Stimulated activated naive B cell treated with anti-CD40 and anti-IgM and Interleukin-4, amounts not matched to agents 10 μg/mL and 1 μg/mL and 100 μg/mL, for 72 hours (primary cell): ENCODE results near the gene KDM2B.

ENCODE experiments used
- ATAC-seq, 2 donors: fragments of 150-1000 bp; cut with Tn5 transposase; replicated peaks; 2 replicates each; pipeline ENCODE4 v1.10.0; 2021; ENCODE audit warnings: moderate library complexity in 1 of 2
- DNase-seq: peaks from one replicate; pipeline ENCODE4 v3.0.0; 2021
- H3K27ac Mint-ChIP-seq: one replicate; pipeline ENCODE4 v1.8.0; 2022; ENCODE audit warnings: mild to moderate bottlenecking, mixed read lengths
- H3K27me3 Mint-ChIP-seq, 2 donors: one replicate each; pipeline ENCODE4 v1.8.0; 2022; ENCODE audit warnings: mixed read lengths in 2 of 2
- H3K36me3 Mint-ChIP-seq, 2 donors: one replicate each; pipeline ENCODE4 v1.8.0; 2022; ENCODE audit warnings: mixed read lengths in 2 of 2, mild to moderate bottlenecking in 1 of 2
- H3K4me1 Mint-ChIP-seq, 2 donors: one replicate each; pipeline ENCODE4 v1.8.0; 2022; ENCODE audit warnings: mixed read lengths in 2 of 2, mild to moderate bottlenecking in 1 of 2
- H3K4me3 Mint-ChIP-seq, 2 donors: one replicate each; pipeline ENCODE4 v1.8.0; 2022; ENCODE audit warnings: mild to moderate bottlenecking in 2 of 2, mixed read lengths in 2 of 2, moderate library complexity in 1 of 2
- H3K9me3 Mint-ChIP-seq, 2 donors: one replicate each; pipeline ENCODE4 v1.8.0; 2022; ENCODE audit warnings: mixed read lengths in 2 of 2, mild to moderate bottlenecking in 1 of 2

The KDM2B gene

DNA sequence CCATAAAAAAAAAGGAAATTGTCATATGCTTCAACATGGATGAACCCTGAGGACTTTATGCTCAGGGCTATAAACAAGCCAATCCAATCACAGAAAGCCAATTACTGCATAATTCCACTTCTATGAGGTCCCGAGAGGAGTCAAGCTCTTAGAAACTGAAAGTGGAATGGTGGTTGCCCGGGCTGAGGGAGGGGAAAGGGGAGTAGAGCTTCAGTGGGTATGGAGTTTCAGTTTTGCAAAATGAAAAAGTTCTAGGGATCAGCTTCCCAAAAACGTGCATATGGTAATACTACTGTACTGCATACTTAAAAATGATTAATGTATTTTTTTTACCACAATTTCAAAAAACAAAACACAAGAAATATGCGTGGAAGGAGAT lies 128.9 kb downstream of the KDM2B start:
- H3K4me1 Mint-ChIP-seq, result peaks cover 43 to 81% of the 10 kb centered on the region in 2 donors
- H3K27ac Mint-ChIP-seq, result peak overlapping the region; percentile 22
- peak; percentile 68 to 78 for ATAC-seq
- peak overlapping the region in 1 of 2 donors; percentile 11 for H3K4me3 Mint-ChIP-seq
- no peak for DNase-seq
- no peaks in the 10 kb centered on the region for H3K9me3 Mint-ChIP-seq
- no peaks in the 10 kb centered on the region for H3K27me3 Mint-ChIP-seq
- peaks cover 27 to 67% of the 10 kb centered on the region in 2 donors for H3K36me3 Mint-ChIP-seq

DNA sequence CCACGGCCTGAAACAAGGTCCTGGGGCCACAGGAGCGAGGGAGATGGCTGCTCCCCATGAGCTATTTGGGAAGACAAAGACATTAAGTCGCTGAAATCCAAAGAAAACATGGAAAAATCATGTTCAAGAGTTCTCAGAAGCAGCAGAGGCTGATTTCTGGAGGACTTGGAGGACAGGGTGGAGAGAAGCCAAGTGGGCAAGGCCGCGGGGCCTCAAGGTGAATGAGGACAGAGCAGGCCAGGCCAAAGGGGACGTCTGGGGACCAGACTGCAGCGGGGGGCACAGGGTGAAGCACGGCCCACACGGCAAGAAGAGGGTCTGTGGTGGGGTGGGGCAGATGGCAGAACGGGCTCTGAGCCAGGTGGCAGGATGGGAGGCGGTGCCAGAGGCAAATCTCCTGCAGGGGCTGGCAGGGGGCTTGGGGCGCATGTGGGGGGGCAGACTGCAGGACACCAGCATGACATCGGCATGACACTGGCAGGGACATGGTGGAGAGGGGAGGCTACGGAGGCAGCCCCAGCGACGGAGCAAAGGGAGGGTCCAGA lies 132.0 kb downstream of the KDM2B start:
- no peak for DNase-seq
- no peaks in the 10 kb centered on the region for H3K9me3 Mint-ChIP-seq
- no peaks in the 10 kb centered on the region for H3K27me3 Mint-ChIP-seq
- H3K4me1 Mint-ChIP-seq, result peaks cover 37 to 58% of the 10 kb centered on the region in 2 donors
- peaks cover 37 to 73% of the 10 kb centered on the region in 2 donors for H3K36me3 Mint-ChIP-seq
- H3K27ac Mint-ChIP-seq, result peak overlapping the region; percentile 63
- ATAC-seq, result no peak
- H3K4me3 Mint-ChIP-seq, result no peak overlapping the region

DNA sequence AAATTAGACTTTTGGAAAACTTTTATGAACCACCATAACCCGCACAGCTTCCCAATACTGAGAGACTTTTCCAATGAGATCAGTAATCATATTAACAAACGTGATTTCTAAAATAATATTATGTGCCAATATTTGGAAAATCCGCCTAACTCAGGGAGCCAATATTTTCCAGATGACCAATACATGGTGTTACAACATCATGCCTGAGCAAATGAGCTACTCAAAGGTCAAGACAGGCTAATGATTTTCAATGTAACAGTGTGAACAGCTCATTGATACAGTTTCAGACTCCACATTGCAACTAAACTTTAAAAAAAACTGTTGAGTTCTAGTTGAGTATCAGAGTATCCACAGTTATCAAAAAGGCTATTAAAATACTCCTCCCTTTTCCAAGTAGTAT lies 134.1 kb downstream of the KDM2B start:
- H3K4me1 Mint-ChIP-seq, result peaks cover 37 to 48% of the 10 kb centered on the region in 2 donors
- H3K4me3 Mint-ChIP-seq, result no peak overlapping the region
- no peaks in the 10 kb centered on the region for H3K9me3 Mint-ChIP-seq
- ATAC-seq (no peak), DNase-seq (no peak)
- peaks cover 46 to 73% of the 10 kb centered on the region in 2 donors for H3K36me3 Mint-ChIP-seq
- no peak overlapping the region for H3K27ac Mint-ChIP-seq
- no peaks in the 10 kb centered on the region for H3K27me3 Mint-ChIP-seq

DNA sequence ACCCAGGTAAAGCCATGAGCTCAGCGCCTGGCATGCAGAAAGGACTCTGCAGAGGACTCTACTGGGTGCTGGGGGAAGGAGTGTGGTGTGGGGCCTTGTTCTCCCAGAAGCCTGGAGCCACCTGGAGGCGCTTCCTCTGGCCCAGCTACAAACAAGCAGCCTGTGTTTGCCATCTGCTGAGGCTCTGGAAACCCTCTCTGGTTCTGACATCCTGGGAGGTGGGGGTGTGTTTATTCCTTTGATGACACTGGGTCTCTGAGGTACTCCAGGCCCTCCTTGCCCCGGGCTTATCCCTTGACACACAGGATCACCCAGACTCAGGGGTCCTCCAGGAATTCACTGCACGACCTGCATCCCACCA lies 136.0 kb downstream of the KDM2B start:
- peaks cover 28 to 30% of the 10 kb centered on the region in 2 donors for H3K4me1 Mint-ChIP-seq
- H3K4me3 Mint-ChIP-seq, result no peak overlapping the region
- DNase-seq, result no peak
- peaks cover 52 to 62% of the 10 kb centered on the region in 2 donors for H3K36me3 Mint-ChIP-seq
- peak overlapping the region; percentile 20 for H3K27ac Mint-ChIP-seq
- H3K27me3 Mint-ChIP-seq, result no peaks in the 10 kb centered on the region
- ATAC-seq, result no peak
- H3K9me3 Mint-ChIP-seq, result no peaks in the 10 kb centered on the region

DNA sequence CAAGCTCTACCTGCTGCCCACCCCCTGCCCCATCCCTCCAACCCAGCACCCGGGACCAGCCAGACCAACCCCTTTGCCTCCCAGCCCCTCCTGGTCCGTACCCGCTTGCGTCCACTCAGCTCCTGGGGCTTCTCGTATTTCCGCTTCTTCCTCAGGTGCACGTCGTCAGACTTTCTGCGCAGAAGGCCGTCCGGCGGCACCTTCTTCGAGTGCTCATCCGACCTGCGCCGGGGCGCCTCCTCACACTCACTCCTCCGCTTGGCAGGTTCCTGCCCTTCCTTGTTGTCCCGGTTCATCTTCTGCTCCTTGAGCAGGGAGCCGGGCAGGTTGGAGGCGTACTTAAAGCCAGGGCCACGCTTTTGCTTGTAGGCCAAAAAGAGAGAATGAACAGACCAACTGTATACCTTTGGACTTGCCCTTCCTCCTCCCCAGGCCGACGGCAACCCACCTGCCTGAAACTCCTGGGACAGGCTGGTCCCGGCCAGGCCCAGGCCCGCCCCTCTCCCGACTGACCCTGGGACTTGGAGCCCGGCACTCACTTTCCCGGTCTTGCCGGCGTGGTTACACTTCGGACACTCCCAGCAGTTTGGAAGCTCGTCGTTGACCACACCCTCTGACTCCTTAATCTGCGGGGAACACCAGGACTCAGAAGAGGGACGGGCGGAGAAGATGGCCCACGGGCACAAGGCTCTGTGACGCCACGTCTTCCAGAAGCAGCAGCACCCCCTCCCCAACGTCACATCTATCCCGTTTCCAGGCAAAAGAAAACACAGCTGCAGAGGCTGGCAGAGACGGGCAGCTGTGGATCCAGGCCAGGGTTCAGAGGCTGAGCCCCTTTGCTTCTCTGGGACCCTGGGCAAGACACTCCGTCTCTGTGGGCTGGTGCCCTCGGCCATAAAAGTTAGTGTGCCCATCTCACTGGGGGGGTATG lies 136.6 kb downstream of the KDM2B start:
- ATAC-seq (no peak), DNase-seq (no peak)
- peak overlapping the region; percentile 20 for H3K27ac Mint-ChIP-seq
- H3K27me3 Mint-ChIP-seq, result no peaks in the 10 kb centered on the region
- peaks cover 51 to 56% of the 10 kb centered on the region in 2 donors for H3K36me3 Mint-ChIP-seq
- peak overlapping the region in 1 of 2 donors; percentile 29 for H3K4me3 Mint-ChIP-seq
- no peaks in the 10 kb centered on the region for H3K9me3 Mint-ChIP-seq
- peaks cover 24% of the 10 kb centered on the region in 2 donors for H3K4me1 Mint-ChIP-seq

DNA sequence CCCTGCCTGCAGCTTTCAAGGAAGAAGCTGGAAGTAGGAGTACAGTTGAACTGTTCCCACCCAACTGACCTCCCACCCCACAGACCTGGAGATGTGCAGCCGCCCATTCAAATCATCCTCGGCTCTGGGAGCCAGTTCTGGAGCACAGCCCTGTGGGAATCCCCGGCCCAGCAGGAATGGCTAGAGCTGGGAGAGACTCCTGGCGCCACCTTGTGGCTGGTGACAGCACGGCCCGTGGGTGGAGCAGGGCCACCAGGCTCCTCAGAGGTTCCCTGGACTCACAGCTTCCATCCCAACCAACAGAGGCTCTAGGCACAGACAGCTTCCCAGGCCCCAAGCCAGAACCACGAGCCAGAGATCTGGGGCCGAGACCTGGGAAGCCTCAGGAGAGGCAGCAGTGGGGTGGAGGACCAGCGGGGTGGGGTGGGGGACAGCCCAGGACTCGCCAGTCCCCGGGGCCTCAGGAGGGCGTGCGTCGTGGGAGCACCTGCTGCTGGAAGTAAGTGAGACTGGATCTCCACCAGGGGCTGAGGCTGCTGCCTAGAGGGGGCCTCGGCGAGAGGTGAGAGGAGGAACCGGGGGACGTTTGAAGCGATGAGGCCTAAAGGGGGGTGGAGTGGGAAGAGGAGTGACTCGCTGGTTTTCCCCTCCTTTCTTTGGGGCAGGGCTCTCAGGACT lies 137.5 kb downstream of the KDM2B start:
- Mint-ChIP-seq H3K27ac (peak overlapping the region; percentile 87), H3K4me1 (peaks cover 16 to 17% of the 10 kb centered on the region in 2 donors), H3K36me3 (peaks cover 47 to 56% of the 10 kb centered on the region in 2 donors), H3K27me3 (no peaks in the 10 kb centered on the region), H3K4me3 (peak overlapping the region in 1 of 2 donors; percentile 46), H3K9me3 (no peaks in the 10 kb centered on the region)
- DNase-seq (peak; percentile 48), ATAC-seq (peak; percentile 78 to 79)

DNA sequence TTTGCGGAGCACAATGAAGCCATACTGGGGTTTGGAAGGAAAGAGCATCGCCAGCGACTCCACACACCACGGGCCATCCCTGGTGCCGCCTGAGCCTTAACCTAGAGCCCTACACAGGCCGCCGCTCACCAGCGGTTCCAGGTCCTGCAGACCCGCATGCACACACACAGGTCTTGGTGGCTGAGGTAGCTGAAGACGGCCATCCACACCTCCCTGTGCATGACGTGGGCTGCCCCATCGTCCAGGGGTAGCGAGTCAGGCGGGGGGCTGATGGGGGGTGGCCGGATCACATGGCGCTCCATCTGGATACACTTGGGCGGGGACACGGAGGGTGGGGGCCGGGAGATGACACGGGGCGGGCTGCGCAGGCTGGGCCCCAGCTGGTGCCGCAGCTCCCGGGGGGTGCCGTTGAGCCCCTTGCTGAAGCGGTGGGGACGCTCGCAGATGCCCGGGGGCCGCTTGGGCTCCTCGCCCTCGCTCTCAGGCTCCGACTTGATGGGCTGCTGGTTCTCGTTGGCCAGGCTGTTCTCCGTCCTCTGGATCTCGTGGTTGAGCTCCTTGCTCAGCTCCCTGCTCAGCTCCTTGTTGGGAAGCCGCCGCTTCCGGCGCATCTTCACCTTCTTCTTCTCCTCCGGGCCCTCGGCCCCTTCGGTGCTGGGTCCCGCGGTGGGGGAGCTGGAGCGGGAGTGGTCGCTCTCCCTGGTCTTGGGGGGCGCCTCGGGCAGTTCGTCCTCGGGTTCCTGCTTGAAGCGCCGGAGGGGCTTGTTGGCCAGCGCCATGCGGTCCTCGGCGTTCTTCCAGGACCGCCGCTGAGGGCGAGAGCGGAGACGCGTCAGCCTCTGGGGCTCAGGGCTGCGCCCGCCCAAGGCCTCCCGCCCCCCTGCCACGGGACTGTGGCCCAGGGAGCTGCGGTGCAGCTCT lies 138.5 kb downstream of the KDM2B start:
- Mint-ChIP-seq H3K9me3 (no peaks in the 10 kb centered on the region), H3K4me1 (peaks cover 16 to 17% of the 10 kb centered on the region in 2 donors), H3K36me3 (peaks cover 55 to 65% of the 10 kb centered on the region in 2 donors), H3K27ac (no peak overlapping the region), H3K4me3 (no peak overlapping the region), H3K27me3 (no peaks in the 10 kb centered on the region)
- ATAC-seq (no peak), DNase-seq (no peak)

DNA sequence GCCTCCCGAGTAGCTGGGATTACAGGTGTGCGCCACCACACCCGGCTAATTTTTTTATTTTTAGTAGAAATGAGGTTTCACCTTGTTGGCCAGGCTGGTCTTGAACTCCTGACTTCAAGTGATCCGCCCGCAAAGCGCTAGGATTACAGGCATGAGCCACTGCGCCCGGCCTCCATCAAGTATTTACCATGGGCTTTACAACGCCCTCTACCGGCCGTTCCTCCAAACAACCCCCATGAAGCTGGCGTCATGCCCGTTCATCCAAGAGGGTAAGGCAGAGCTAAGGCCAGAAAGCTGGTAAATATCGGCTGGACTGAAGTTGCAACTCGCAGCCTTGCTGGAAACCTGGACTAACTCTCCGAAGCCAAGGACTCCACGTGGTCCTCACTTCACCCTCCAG lies 139.3 kb downstream of the KDM2B start:
- peaks cover 16 to 18% of the 10 kb centered on the region in 2 donors for H3K4me1 Mint-ChIP-seq
- H3K36me3 Mint-ChIP-seq, result peaks cover 57 to 67% of the 10 kb centered on the region in 2 donors
- H3K9me3 Mint-ChIP-seq, result peaks cover 4 to 6% of the 10 kb centered on the region in 2 donors
- DNase-seq (no peak), ATAC-seq (no peak)
- H3K27me3 Mint-ChIP-seq, result no peaks in the 10 kb centered on the region
- no peak overlapping the region for H3K27ac Mint-ChIP-seq
- no peak overlapping the region for H3K4me3 Mint-ChIP-seq

DNA sequence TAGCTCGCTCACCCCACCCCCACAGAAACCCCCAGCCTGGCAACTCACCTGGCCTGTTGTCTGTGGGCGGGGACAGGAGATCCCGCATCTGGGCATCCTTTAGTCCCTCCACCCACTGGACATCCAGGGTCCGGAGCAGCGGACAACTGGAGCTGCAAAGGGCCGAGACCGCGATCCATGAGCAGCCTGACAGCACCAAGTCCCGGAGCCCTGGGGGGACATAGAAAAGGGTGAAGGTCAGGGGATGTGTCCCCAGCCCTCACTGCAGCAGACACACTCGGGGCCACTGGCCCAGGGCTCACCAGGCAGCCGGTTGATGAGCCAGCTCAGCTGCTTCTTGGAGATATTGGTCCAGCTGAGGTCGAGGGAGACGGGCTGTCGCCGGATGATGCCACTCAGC lies 140.1 kb downstream of the KDM2B start:
- Mint-ChIP-seq H3K27ac (no peak overlapping the region), H3K4me3 (no peak overlapping the region), H3K9me3 (peaks cover 5 to 10% of the 10 kb centered on the region in 2 donors), H3K4me1 (peaks cover 16 to 17% of the 10 kb centered on the region in 2 donors), H3K27me3 (no peaks in the 10 kb centered on the region), H3K36me3 (peaks cover 64 to 72% of the 10 kb centered on the region in 2 donors)
- DNase-seq, result no peak
- ATAC-seq, result no peak

DNA sequence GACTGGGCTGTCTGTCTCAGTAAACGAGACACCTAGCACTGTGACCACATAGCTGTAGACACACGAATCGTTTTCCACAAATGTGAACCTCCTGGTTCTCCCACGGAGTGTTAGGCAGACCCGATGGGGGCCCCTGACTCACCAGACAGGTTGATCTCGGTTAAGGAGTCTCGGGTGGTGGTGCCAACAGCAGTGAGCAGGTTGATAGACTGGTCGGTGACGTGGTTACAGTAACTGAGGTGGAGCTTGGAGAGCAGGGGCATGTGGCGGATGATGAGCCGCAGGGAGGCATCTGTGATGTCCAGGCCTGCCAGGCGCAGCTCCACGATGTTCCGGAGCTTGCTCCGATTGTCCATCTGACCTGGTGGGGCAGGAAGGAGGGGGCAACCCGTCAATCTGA lies 141.1 kb downstream of the KDM2B start:
- H3K36me3 Mint-ChIP-seq, result peaks cover 69 to 71% of the 10 kb centered on the region in 2 donors

DNA sequence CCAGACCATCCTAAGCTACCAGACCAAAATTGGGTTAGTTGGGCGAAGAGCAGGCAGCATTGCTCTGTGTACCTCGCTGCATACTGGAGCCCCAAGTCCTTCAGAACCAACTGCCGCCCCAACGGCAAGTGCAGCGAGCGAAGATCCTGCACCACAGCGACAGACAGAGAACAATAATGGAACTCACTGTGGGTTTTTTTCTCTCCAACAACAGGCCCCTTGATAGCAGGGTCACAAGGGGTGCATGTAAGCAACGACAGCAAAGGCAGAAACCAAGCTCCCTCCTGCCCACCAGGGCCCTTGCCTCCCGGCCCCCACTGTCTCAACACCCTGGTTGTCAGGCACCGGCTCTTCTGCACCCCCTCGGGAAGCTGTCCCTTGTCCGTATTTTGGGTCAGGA lies 141.9 kb downstream of the KDM2B start:
- Mint-ChIP-seq H3K27ac (peak overlapping the region; percentile 31), H3K27me3 (no peaks in the 10 kb centered on the region), H3K36me3 (peaks cover 62 to 68% of the 10 kb centered on the region in 2 donors), H3K4me3 (no peak overlapping the region), H3K9me3 (peaks cover 5 to 10% of the 10 kb centered on the region in 2 donors), H3K4me1 (peaks cover 9 to 10% of the 10 kb centered on the region in 2 donors)
- ATAC-seq (no peak), DNase-seq (no peak)

More for the DNA sequence above, 141.1 kb downstream of the KDM2B start:
- DNase-seq (no peak), ATAC-seq (no peak)
- peak overlapping the region; percentile 57 for H3K27ac Mint-ChIP-seq
- H3K4me3 Mint-ChIP-seq, result no peak overlapping the region
- no peaks in the 10 kb centered on the region for H3K27me3 Mint-ChIP-seq
- H3K9me3 Mint-ChIP-seq, result peaks cover 5 to 10% of the 10 kb centered on the region in 2 donors
- H3K4me1 Mint-ChIP-seq, result peaks cover 13 to 16% of the 10 kb centered on the region in 2 donors

DNA sequence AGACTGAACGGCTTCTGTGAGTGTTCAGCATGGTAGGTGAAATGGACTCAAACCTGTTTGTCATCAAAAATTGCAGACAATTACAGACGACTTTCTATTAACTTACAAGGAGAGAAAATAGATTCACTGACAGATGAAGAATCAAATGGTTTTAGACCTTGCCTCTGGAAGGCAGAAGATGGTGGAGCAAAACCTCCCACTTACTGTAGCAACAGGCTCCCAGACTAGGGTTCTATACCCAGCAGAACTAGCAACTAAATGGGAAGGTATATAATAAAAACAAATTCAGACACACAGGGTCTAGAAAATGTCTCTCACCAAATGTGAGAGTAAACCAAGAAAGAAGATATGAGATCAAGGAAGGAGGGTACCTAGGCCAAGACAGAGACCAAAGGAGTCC lies 144.1 kb downstream of the KDM2B start:
- Mint-ChIP-seq H3K4me1 (peaks cover 5% of the 10 kb centered on the region in 2 donors), H3K9me3 (peaks cover 5 to 10% of the 10 kb centered on the region in 2 donors)

DNA sequence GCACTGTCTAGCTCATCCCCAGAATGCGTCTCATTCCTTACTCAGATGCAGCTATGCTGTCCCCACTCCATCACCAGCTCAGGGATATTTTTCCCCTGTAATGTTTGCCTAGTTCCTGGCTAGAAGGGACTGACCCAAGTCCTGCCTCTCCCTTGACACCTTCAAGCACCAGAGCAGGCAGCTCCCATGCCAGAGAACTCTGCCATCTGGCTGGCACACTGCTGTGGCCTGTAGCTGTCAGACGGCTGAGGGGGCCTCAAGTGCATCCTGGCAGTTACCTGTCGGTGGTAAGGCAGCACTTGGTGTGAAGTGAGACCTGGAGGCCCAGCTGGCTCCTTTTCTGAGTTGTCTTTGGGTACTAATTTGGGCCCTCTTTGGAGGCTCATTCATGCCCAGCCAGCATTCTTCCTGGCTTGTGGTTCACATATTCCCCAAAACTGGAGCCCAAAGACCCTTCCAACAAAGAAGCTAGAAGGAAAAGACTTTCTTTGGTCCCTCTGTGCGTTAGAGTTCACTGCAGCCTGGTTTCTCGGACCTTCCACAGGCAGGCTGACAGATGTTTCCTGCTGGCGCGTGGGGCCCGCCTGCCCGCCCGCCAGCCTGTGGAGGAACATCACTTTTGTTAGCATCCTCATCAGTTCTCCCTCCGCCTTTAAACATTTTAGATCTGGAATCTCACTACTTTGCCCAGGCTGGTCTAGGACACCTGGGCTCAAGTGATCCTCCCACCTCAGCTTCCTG lies 147.9 kb downstream of the KDM2B start:
- Mint-ChIP-seq H3K9me3 (peaks cover 5 to 10% of the 10 kb centered on the region in 2 donors), H3K4me1 (peaks cover 5% of the 10 kb centered on the region in 2 donors), H3K4me3 (no peak overlapping the region), H3K27ac (peak overlapping the region; percentile 75), H3K27me3 (no peaks in the 10 kb centered on the region), H3K36me3 (peaks cover 54 to 81% of the 10 kb centered on the region in 2 donors)
- no peak for ATAC-seq
- no peak for DNase-seq

More for the DNA sequence above, 144.1 kb downstream of the KDM2B start:
- no peak overlapping the region for H3K4me3 Mint-ChIP-seq
- peaks cover 61 to 75% of the 10 kb centered on the region in 2 donors for H3K36me3 Mint-ChIP-seq
- ATAC-seq (no peak), DNase-seq (no peak)
- no peaks in the 10 kb centered on the region for H3K27me3 Mint-ChIP-seq
- H3K27ac Mint-ChIP-seq, result no peak overlapping the region
